Stimulated activated CD8-positive, alpha-beta memory T cell treated with anti-CD3 and anti-CD28 coated beads, Interleukin-4, amount 100 ng/mL, for 1 hour (primary cell): ENCODE results near the gene ADAM22.

Source experiments
- DNase-seq, 2 donors: peaks; one replicate each; pipeline ENCODE4 v3.0.0-alpha.2; 2020; ENCODE audit warnings: low read depth in 2 of 2, low spot score in 1 of 2

Gene ADAM22

GRCh38 chr7:88037050-88037449 lies 103.0 kb downstream of the ADAM22 start:
- DNase-seq: no peak

- DNase-seq: no peak
Observed at GRCh38 chr7:88040694-88041093, 106.6 kb downstream of the ADAM22 start.

- DNase-seq: no peak
Observed at GRCh38 chr7:88041583-88041982, 107.5 kb downstream of the ADAM22 start.

DNA sequence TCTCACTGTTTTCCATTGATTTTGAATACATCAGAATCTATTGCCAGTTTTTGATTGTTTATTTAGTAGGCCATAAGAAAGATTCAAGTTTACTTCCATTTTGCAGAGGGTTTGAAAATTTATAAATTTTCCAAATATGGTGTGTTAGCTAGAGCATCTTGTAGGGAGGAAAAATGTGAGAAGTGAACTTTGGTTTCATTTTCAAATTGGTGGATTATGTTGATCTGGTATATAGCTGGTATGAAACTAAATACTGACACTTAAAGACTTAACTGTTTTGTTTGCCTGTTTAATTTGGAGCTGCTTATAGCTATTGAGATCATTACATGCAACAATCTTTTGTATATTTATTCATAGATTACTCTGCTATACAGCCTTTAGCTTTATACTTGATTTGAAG lies 108.1 kb downstream of the ADAM22 start:
- DNase-seq: no peak

DNA sequence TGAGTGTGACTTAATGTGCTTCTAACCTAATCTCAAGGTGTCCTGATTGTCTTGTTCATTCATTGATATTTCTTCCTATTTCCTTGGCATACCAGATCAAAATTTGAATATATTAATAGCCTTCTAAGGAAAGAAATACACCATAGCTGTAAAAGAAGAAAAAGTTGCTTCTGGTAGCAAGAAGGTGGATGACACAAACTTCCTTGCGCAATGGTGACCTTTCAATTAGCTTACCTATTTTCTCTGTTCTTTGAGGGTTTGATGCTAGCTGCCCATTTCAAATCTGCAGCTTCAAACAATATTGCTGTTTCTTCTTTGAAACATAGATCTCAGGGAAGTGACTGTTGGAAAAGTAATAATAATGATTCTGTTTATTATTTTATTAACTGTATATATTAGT lies 108.8 kb downstream of the ADAM22 start:
- no peak for DNase-seq

DNA sequence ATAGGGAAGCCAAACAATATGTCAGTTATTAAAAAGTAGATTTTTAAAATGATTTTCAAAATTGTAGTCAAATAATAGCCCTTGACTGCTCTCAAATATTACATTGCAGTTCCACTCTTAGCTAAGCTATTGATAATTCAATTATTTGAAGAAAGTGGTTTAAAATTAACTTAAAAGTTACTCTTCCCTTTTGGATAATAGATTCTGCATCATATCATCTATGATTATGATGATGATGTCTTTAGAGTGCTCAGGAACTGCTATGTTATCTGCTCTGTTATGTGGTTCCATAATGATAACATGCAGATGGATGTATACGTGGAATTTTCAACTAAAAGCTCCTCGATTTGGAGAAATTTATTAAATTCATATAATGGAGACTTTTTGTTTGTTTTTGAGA lies 110.0 kb downstream of the ADAM22 start:
- DNase-seq: no peak

- no peak for DNase-seq
Observed at GRCh38 chr7:88046839-88047573, 113.0 kb downstream of the ADAM22 start.

DNA sequence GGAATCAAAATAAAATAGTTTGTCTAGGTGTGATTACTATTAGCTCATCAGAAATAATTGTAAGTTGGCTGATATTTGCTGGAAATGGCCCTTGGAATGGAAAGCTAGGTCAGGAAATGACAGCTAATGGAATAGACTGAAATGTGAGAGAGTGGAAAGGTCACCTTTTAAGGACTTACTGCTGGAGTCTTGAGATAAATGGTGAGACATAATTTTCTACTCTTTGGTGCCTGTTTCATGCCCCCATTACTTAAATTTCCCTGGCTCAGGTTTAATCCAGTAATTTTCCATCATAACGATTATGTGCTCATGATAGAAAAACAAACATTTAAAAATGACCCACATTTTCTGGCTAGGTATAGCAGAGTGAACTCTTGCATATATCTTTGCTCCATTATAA lies 123.6 kb downstream of the ADAM22 start:
- no peak for DNase-seq

DNA sequence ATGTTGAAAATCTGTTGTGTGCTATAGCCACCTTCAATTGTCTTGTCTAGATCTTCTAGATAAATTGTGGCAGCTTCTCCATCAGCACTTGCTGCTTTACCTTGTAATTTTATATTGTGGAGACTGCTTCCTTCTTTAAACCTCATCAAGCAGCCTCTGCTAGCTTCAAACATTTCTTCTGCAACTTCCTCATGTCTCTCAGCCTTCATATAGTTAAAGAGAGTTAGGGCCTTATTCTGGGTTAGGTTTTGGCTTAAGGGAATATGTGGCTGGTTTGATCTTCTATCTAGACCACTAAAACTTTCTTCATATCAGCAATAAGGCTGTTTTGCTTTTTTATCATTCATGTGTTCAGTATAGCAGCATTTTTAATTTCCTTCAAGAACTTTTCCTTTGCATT lies 128.2 kb downstream of the ADAM22 start:
- DNase-seq: no peak

DNA sequence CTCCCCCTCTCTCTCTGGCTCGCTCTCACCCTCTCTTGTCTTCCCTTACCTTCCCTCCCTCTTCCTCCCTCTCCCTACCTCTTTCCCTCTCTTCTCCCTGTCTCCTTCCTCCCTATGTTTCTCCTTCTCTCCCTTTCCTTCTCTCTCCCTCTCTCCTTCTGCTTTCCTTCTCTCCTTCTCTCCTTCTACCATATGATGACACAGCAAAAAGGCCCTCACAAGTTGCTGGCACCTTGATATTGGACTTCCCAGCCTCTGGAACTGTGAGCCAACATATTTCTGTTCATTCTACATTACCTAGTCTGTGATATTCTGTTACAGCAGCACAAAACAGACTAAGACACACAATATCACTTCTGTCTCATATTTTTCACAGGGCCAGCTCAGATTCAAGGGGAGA lies 135.0 kb downstream of the ADAM22 start:
- DNase-seq: no peak

GRCh38 chr7:88071994-88072714 lies 138.1 kb downstream of the ADAM22 start:
- no peak for DNase-seq

- DNase-seq: no peak
Observed at GRCh38 chr7:88072715-88073055, 138.6 kb downstream of the ADAM22 start.

GRCh38 chr7:88073626-88074025 lies 139.6 kb downstream of the ADAM22 start:
- no peak for DNase-seq

GRCh38 chr7:88075216-88075615 lies 141.2 kb downstream of the ADAM22 start:
- DNase-seq: no peak

GRCh38 chr7:88083883-88084282 lies 149.8 kb downstream of the ADAM22 start:
- no peak for DNase-seq

DNA sequence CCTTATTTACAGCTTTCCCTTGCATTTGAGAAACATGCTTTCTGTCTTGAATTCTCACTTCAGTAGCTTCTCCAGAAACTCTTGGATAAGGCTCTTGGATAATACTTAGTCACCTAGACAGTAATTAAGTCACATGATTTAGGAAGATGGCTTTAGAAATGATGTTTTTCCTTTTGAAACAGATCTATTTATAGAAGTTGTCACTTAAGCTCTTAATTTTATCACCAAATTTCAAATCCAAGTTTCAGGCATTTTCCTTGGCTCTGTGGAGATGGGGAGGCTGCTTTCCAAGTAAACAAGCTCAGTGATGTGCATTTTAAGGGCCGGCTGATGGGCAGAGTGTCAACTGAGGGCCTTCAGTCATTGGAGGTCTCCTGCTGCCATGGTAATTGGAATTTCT lies 155.5 kb downstream of the ADAM22 start:
- no peak for DNase-seq

GRCh38 chr7:88090240-88090639 lies 156.2 kb downstream of the ADAM22 start:
- no peak for DNase-seq

DNA sequence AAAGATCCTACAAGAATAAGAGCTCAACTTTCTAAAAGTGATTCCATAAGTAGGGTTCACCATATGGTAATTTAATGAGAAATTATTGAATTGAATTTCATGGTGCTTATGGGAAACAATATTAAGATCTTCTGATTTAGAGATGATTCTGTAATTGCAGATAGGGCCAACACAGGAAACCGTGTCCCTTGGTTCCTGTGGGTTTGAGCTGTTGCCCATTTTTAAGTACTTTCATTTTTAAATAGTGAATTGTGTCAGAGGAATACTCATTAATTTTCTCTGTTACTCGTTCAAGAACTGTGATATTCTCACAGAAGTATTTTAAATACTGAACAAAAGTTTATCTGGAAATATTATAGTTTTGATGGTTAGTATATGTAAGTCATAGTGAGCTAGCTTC lies 156.6 kb downstream of the ADAM22 start:
- DNase-seq: no peak

- DNase-seq: no peak
Observed at GRCh38 chr7:88091988-88092675, 158.1 kb downstream of the ADAM22 start.

DNA sequence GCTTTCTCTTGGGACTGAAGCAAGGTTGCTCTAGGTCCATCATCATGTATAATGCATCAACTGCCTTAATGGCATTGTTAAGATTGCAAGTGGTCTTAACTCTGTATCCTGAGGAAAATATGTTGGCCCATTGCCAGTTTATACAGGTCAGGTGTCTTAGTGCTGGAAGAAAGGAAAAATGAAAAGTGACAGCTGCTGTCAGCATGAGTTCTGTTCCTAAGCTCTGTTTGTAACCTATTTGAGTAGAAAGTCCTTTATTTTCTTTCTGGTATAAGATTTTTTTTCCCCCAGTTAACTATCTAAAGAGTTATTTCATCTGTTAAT lies 158.6 kb downstream of the ADAM22 start:
- no peak for DNase-seq

DNA sequence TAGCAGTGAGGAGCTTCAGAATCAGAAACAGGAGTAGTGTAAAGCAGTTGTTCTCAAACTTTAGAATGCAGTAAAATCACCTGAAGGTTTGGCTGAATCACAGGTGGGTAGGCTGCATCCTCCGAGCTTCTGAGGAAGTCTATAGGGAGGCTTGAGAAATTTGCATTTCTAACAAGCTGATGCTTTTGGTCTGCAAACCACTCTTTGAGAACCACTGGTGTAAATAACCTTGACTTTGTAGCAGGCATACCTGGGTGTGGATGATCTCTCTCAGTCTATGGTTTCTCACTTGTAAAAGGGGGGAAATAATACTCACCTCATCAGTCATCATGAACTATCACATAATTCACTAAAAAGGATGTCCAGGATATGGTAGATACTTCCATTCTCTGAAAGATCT lies 167.7 kb downstream of the ADAM22 start:
- DNase-seq: no peak

DNA sequence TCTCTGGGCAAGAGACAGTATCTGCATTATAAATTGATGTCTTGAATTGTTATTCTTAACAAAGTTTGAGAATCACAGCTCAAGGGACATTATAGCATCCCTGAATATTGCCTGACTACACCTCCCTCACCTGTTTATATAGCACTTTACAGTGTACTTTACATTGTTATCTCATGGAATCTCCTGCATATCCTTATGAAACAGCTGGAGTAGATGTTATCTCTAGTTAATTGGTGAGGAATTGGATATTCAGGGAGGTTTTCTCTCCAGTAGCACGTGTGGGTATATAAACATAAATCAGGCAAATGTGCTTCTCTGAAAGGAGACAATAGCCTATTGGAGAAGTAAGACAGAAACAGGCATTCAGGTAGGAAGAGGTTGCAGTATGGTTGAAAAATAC lies 168.6 kb downstream of the ADAM22 start:
- no peak for DNase-seq

GRCh38 chr7:88104732-88105131 lies 170.7 kb downstream of the ADAM22 start:
- no peak for DNase-seq
